NK-92 treated with Interleukin-12 subunit alpha and Interleukin-12 subunit beta, amount 100 ng/mL, for 24 hours (cell line): Measurements from ENCODE around the gene TENT4A.
"Not testable (repeated sequence)": the region's sequence is repeated elsewhere in the genome, so short reads cannot be mapped to it uniquely, and the experiment has no call there.

ENCODE experiments used
- DNase-seq: peaks from one replicate; lab custom pipeline; 2025; lab: John Stamatoyannopoulos, UW

Gene TENT4A

GRCh38 chr5:6773342-6774035 lies 60.3 kb downstream of the TENT4A start:
- DNase-seq = no peak

GRCh38 chr5:6774207-6774606 lies 61.0 kb downstream of the TENT4A start:
- DNase-seq = not testable (repeated sequence)

GRCh38 chr5:6774721-6775204 lies 61.5 kb downstream of the TENT4A start:
- DNase-seq = no peak

- DNase-seq = no peak
Measured at GRCh38 chr5:6775571-6775970, 62.3 kb downstream of the TENT4A start.

- DNase-seq = no peak
Measured at GRCh38 chr5:6780802-6781391, 67.7 kb downstream of the TENT4A start.

GRCh38 chr5:6781716-6782115 lies 68.5 kb downstream of the TENT4A start:
- DNase-seq = no peak

GRCh38 chr5:6783787-6784186 lies 70.6 kb downstream of the TENT4A start:
- no peak for DNase-seq

- no peak for DNase-seq
Measured at GRCh38 chr5:6784481-6784880, 71.2 kb downstream of the TENT4A start.

- DNase-seq = no peak
Measured at GRCh38 chr5:6785161-6785860, 72.1 kb downstream of the TENT4A start.

- no peak for DNase-seq
Measured at GRCh38 chr5:6785861-6786180, 72.6 kb downstream of the TENT4A start.

GRCh38 chr5:6786786-6787495 lies 73.7 kb downstream of the TENT4A start:
- no peak for DNase-seq

GRCh38 chr5:6787941-6788340 lies 74.7 kb downstream of the TENT4A start:
- no peak for DNase-seq

- no peak for DNase-seq
Measured at GRCh38 chr5:6788439-6788838, 75.2 kb downstream of the TENT4A start.

GRCh38 chr5:6788956-6789649 lies 75.9 kb downstream of the TENT4A start:
- DNase-seq = no peak

GRCh38 chr5:6790346-6790865 lies 77.2 kb downstream of the TENT4A start:
- no peak for DNase-seq

GRCh38 chr5:6791031-6791430 lies 77.8 kb downstream of the TENT4A start:
- DNase-seq = no peak

GRCh38 chr5:6792376-6792775 lies 79.1 kb downstream of the TENT4A start:
- no peak for DNase-seq

- DNase-seq = no peak
Measured at GRCh38 chr5:6792911-6793471, 79.8 kb downstream of the TENT4A start.

- no peak for DNase-seq
Measured at GRCh38 chr5:6801236-6801635, 88.0 kb downstream of the TENT4A start.

- DNase-seq = no peak
Measured at GRCh38 chr5:6803981-6804550, 90.8 kb downstream of the TENT4A start.
